K562 (cell line): ENCODE results near the gene EPN3. TPM values are rescaled to one million over a fixed set of nuclear protein-coding genes. Genes with fewer than 3 reads are reported as not detected.

ENCODE experiments used
- BRF2 ChIP-seq: IDR thresholded peaks from 3 replicates; pipeline ENCODE4 v1.6.1; 2011; ENCODE audit warnings: borderline replicate concordance, mild to moderate bottlenecking; ENCODE audit not compliant: insufficient read length, insufficient read depth
- CBFB ChIP-seq: sonication (generic); formaldehyde crosslinking; IDR thresholded peaks from 2 replicates; pipeline ENCODE4 v1.4.0; 2020; ENCODE audit warnings: mild to moderate bottlenecking, missing genetic modification reagents
- ESRRA ChIP-seq: fragments of 450-650 bp; IDR thresholded peaks from 2 replicates; pipeline ENCODE4 v1.6.1; 2014; ENCODE audit warnings: low read depth, mild to moderate bottlenecking, moderate library complexity, borderline replicate concordance
- HMGN3 ChIP-seq: IDR thresholded peaks from 2 replicates; pipeline ENCODE4 v1.6.1; 2011; ENCODE audit warnings: borderline replicate concordance, low read depth, mild to moderate bottlenecking, mixed read lengths, low read length; ENCODE audit not compliant: insufficient read length; ENCODE audit errors: extremely low read depth
- JUN ChIP-seq, 2 experiments: sonication (generic) in 1 of 2; formaldehyde crosslinking in 1 of 2; IDR thresholded peaks; 2 replicates each; pipeline versions ENCODE4 v1.6.1 to v1.8.0; 2012 to 2022; ENCODE audit warnings: borderline replicate concordance in 2 of 2, mild to moderate bottlenecking in 2 of 2, improper control_type of control experiment in 1 of 2, low read depth in 1 of 2, low read length in 1 of 2, missing genetic modification reagents in 1 of 2
- NEUROD1 ChIP-seq: fragments of 150-350 bp; IDR thresholded peaks from 2 replicates; pipeline ENCODE4 v1.6.1; 2014; ENCODE audit warnings: borderline replicate concordance, low read length, low read depth; ENCODE audit not compliant: partially characterized antibody
- NFIX ChIP-seq: fragments of 250-450 bp; sonication (Bioruptor Pico); IDR thresholded peaks from 2 replicates; pipeline ENCODE4 v1.4.0; 2020; ENCODE audit warnings: low read depth, mild to moderate bottlenecking, moderate library complexity
- POLR2H ChIP-seq: IDR thresholded peaks from 2 replicates; pipeline ENCODE4 v1.6.1; 2016; ENCODE audit warnings: missing genetic modification characterization, low read depth, mild to moderate bottlenecking, control low read depth, missing compliant biosample characterization, moderate library complexity
- RFX1 ChIP-seq: fragments of 450-650 bp; IDR thresholded peaks from 2 replicates; pipeline ENCODE4 v1.6.1; 2016; ENCODE audit warnings: mild to moderate bottlenecking, moderate library complexity
- RNF2 ChIP-seq: sonication (generic); IDR thresholded peaks from 2 replicates; pipeline ENCODE4 v1.6.1; 2016
- SMARCA5 ChIP-seq: fragments of 450-650 bp; IDR thresholded peaks from 2 replicates; pipeline ENCODE4 v1.6.1; 2016
- SMC3 ChIP-seq: conservative IDR thresholded peaks from 2 replicates; pipeline ENCODE4 v1.6.1; 2011; ENCODE audit warnings: low read depth, low read length, improper control_type of control experiment; ENCODE audit not compliant: insufficient read depth
- TAF9B ChIP-seq: fragments of 450-650 bp; IDR thresholded peaks from 2 replicates; pipeline ENCODE4 v1.6.1; 2018; ENCODE audit warnings: mild to moderate bottlenecking; ENCODE audit not compliant: partially characterized antibody
- TFAM ChIP-seq: fragments of 250-450 bp; sonication (Bioruptor Pico); conservative IDR thresholded peaks from 2 replicates; pipeline ENCODE4 v1.5.0; 2021; ENCODE audit warnings: mild to moderate bottlenecking, moderate library complexity
- ZFP36 ChIP-seq: fragments of 150-350 bp; IDR thresholded peaks from 2 replicates; pipeline ENCODE4 v1.6.1; 2018; ENCODE audit warnings: low read length, low read depth; ENCODE audit not compliant: partially characterized antibody
- polyA plus RNA-seq, 8 experiments: library from polyadenylated mRNA; depleted of rRNA in 4 of 8; stranded (reverse) in 5 of 8; unstranded in 3 of 8; fragments of >200 nt; fragmentation: Nextera tagmentation in 2 of 8; fragmentation: Illumina TruSeq in 1 of 8; extraction: Ambion mirVana in 2 of 8; extraction: Trizol in 1 of 8; gene quantifications; 2 replicates each; pipeline versions ENCODE4 v1.2.1 to v1.2.3, GENCODE V29; 2011 to 2014; ENCODE audit warnings: inconsistent platforms in 1 of 8, missing spikeins in 1 of 8
- total RNA-seq, 7 experiments: library from RNA; depleted of rRNA in 6 of 7; stranded (reverse); fragments of >200 nt in 6 of 7; fragmentation: Illumina TruSeq in 2 of 7; extraction: Trizol in 2 of 7; gene quantifications; 2 replicates each; pipeline versions ENCODE4 v1.2.1 to v1.2.3, GENCODE V29; 2011 to 2021; ENCODE audit warnings: low replicate concordance in 1 of 7
- TF ChIP-seq, protein P1 (sequence below): sonication (generic); formaldehyde crosslinking; IDR thresholded peaks from 2 replicates; pipeline ENCODE4 v1.9.0; 2022; ENCODE audit warnings: mild to moderate bottlenecking, missing genetic modification reagents
- TF ChIP-seq, protein P2 (sequence below): sonication (generic); formaldehyde crosslinking; IDR thresholded peaks from 2 replicates; pipeline ENCODE4 v1.8.0; 2022; ENCODE audit warnings: mild to moderate bottlenecking, missing genetic modification reagents
- TF ChIP-seq, protein P3 (sequence below): fragments of 450-650 bp; IDR thresholded peaks from 2 replicates; pipeline ENCODE4 v1.6.1; 2016; ENCODE audit warnings: borderline replicate concordance
- TF ChIP-seq, protein P4 (sequence below): fragments of 250-450 bp; sonication (Bioruptor Pico); IDR thresholded peaks from 2 replicates; pipeline ENCODE4 v1.5.0; 2021; ENCODE audit warnings: mild to moderate bottlenecking, borderline replicate concordance

The EPN3 gene
- total and polyA plus RNA-seq, 9 of the 15 experiments (the other 6 are each of a cell fraction or from before 2014, with no cell fraction given), result 0.16 TPM; not detected in 8

GRCh38 chr17:50541716-50542688 lies 9.5 kb downstream of the EPN3 start (continued):
- TF ChIP-seq SMARCA5 (no peak), HMGN3 (peak; percentile 87), RFX1 (no peak), ESRRA (no peak), CBFB (CRISPR knock-in tag) (no peak), NEUROD1 (no peak), SMC3 (0 out of 2 replicates have a peak, but pooled peaks have one; percentile 6), ZFP36 (no peak), JUN (IDR thresholded peaks at IDR 0.05; ENCODE audit: borderline replicate concordance, low read depth, low read length) (peak; percentile 28; the same call in 1 of the 2 replicates), JUN (CRISPR knock-in tag; IDR thresholded peaks at IDR 0.05; ENCODE audit: borderline replicate concordance) (peak; percentile 49; the same call in 1 of the 2 replicates), NFIX (no peak), POLR2H (tag) (no peak), BRF2 (no peak), TAF9B (no peak), TFAM (CRISPR knock-in tag) (no peak), RNF2 (0 out of 2 replicates have a peak, but pooled peaks have one; percentile 30)
- TF ChIP-seq, protein P1, sequence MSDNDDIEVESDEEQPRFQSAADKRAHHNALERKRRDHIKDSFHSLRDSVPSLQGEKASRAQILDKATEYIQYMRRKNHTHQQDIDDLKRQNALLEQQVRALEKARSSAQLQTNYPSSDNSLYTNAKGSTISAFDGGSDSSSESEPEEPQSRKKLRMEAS (CRISPR knock-in tag), result peak; percentile 49
- TF ChIP-seq, protein P2, sequence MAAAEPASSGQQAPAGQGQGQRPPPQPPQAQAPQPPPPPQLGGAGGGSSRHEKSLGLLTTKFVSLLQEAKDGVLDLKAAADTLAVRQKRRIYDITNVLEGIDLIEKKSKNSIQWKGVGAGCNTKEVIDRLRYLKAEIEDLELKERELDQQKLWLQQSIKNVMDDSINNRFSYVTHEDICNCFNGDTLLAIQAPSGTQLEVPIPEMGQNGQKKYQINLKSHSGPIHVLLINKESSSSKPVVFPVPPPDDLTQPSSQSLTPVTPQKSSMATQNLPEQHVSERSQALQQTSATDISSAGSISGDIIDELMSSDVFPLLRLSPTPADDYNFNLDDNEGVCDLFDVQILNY (CRISPR knock-in tag), result no peak
- TF ChIP-seq, protein P3, sequence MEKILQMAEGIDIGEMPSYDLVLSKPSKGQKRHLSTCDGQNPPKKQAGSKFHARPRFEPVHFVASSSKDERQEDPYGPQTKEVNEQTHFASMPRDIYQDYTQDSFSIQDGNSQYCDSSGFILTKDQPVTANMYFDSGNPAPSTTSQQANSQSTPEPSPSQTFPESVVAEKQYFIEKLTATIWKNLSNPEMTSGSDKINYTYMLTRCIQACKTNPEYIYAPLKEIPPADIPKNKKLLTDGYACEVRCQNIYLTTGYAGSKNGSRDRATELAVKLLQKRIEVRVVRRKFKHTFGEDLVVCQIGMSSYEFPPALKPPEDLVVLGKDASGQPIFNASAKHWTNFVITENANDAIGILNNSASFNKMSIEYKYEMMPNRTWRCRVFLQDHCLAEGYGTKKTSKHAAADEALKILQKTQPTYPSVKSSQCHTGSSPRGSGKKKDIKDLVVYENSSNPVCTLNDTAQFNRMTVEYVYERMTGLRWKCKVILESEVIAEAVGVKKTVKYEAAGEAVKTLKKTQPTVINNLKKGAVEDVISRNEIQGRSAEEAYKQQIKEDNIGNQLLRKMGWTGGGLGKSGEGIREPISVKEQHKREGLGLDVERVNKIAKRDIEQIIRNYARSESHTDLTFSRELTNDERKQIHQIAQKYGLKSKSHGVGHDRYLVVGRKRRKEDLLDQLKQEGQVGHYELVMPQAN, result no peak
- TF ChIP-seq, protein P4, sequence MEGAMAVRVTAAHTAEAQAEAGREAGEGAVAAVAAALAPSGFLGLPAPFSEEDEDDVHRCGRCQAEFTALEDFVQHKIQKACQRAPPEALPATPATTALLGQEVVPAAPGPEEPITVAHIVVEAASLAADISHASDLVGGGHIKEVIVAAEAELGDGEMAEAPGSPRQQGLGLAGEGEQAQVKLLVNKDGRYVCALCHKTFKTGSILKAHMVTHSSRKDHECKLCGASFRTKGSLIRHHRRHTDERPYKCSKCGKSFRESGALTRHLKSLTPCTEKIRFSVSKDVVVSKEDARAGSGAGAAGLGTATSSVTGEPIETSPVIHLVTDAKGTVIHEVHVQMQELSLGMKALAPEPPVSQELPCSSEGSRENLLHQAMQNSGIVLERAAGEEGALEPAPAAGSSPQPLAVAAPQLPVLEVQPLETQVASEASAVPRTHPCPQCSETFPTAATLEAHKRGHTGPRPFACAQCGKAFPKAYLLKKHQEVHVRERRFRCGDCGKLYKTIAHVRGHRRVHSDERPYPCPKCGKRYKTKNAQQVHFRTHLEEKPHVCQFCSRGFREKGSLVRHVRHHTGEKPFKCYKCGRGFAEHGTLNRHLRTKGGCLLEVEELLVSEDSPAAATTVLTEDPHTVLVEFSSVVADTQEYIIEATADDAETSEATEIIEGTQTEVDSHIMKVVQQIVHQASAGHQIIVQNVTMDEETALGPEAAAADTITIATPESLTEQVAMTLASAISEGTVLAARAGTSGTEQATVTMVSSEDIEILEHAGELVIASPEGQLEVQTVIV, result no peak
